ENCODE results near the gene COL25A1. TPM values are rescaled to one million over a fixed set of nuclear protein-coding genes. Genes with fewer than 3 reads are reported as not detected.

COL25A1 gene
- total RNA-seq, 1 donor from 2014 or later, result 8.6 TPM

GRCh38 chr4:109214622-109215301 is 87.7 kb downstream of the COL25A1 start:
- DNase-seq, result no peak

DNA sequence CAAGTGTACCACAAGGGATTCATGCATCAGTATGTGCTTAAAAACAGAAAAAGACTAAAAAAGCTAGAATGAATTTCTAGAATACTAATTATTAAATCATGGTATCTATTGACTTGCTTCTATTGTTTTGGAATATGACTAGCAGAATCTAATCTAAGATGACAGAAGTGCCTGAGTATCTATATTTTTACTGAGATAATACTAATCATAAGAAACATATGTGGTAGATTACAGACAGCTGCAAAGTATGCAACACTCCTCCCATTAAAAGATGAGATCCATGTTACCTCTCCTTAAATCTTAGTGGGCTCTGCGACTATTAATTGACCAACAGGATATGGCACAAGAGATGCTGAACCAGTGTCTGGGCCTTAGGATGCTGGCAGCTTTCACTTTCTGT is 89.4 kb downstream of the COL25A1 start:
- DNase-seq, result no peak

- no peak for DNase-seq
Observed at GRCh38 chr4:109211671-109212070, 90.8 kb downstream of the COL25A1 start.

- DNase-seq, result no peak
Observed at GRCh38 chr4:109209647-109210046, 92.8 kb downstream of the COL25A1 start.

DNA sequence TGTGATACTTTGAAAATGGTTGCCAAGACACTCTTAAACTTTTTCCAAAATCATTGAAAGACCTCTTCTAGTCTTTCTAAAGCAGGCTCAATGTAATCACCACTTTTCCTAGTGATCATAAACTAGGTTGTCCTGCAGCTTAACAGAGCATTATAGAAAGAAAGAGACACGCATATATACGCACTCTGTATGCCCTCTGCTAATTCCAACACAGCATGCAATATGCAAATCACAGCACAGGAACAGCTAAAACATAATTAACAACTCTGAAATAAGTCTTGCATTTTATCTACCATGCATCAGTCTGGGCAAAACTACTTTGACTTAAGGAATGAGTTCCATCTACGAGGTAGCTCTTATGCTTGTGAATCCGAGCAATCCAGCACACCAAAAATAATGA is 94.6 kb downstream of the COL25A1 start:
- DNase-seq, result no peak

- DNase-seq, result peak; percentile 9
Observed at GRCh38 chr4:109207061-109207460, 95.4 kb downstream of the COL25A1 start.

GRCh38 chr4:109206620-109207019 is 95.8 kb downstream of the COL25A1 start:
- no peak for DNase-seq

DNA sequence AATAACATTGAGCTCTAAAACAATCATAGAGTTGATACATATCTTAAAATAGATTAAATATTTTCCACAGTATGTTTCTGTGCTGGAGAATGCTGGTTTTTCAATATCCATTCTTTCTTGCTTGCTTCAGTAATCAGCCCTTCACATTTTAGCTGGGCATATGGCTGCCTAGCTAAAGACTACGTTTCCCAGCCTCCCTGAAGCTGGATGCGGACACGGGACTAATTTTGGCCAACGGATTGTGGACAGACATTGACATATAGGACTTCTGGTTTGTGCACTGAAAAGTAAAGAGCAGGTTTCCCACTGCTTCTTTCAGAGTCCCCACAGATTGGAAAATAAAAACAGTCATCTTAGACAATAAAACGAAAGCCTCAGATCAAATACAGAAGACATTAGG is 97.3 kb downstream of the COL25A1 start:
- DNase-seq, result no peak

DNA sequence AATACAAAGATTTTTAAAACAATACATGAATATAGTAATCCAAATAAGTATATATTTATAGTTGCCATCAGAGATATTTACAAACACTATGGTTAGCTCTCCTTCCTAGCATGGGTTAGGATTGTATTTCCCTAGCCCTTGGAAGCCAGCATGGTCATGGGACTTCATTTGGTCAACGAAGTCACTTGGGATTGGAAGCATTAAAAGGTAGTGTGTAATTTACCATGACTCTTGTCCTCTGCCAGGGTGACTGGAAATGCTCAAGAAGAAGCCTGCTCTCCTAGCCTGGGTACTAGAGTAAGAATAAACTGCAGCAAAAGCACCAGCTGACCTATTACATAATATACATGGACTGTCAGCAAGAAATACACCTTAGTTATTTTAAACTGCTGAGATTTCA is 102.9 kb downstream of the COL25A1 start:
- DNase-seq, result no peak

- DNase-seq, result peak; percentile 36
Observed at GRCh38 chr4:109195646-109196045, 106.8 kb downstream of the COL25A1 start.

GRCh38 chr4:109191216-109191615 is 111.2 kb downstream of the COL25A1 start:
- no peak for DNase-seq

- no peak for DNase-seq
Observed at GRCh38 chr4:109186458-109186945, 116.0 kb downstream of the COL25A1 start.

DNA sequence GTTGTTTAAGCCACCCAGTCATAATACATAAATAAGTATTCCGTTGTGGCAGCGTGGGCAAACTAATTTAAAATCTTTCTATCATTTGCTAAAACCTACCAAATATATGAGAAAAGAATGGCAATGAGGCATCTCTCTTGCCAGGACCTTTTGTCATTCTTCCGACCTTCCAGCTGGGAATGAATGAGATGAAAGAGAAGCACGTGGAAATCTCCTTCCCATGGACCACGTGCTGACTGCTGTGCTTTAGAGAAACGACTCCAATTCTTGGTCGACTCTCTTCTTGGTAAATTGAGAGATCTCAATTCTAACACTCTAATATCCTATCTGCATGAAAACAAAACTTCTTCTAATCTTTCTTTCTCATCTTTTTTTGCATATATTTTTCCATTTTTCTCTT is 116.5 kb downstream of the COL25A1 start:
- no peak for DNase-seq

GRCh38 chr4:109185548-109185947 is 116.9 kb downstream of the COL25A1 start:
- no peak for DNase-seq

DNA sequence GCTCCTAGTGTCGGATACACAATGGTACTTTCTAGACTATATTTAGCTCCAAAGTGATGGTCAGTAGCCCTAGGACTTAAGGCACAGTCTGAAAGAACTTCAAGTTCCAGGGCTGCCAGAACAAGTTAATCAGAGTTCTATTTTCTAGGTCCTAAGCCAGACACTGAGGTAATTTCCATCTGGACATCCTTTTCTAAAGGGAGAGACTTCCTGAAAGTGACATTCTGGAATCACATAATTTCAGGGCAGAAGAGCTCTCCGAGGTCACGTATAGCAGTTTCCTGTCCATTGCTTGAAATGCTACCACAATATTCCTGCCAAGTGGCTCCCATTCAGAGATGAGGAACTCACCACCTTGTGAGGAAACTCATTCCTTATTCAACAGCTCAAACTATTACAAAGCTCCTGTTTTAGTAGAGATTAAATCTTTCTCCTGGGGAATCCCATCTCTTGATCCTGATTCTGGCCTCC is 117.9 kb downstream of the COL25A1 start:
- peak; percentile 83 for DNase-seq

GRCh38 chr4:109183931-109184490 is 118.4 kb downstream of the COL25A1 start:
- DNase-seq, result peak; percentile 72

GRCh38 chr4:109182696-109183095 is 119.8 kb downstream of the COL25A1 start:
- DNase-seq, result no peak

DNA sequence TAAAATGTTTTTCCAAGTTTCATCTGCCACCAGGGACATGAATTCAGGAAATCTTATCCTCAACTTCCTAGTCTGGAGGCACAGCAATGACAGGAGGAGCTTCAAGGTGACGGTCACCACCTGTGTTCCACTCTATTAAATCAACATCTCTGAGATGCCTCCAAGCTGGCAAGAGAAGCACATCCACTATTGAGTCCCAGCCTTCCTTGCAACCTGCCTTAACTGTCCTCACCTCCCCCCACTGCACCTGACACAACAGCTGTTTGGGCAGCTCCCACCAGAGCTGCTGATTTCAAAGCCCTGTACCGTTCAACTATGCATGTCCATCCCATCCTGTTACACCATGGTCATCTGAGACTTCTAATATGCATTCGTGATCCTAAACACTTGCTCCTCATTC is 123.4 kb downstream of the COL25A1 start:
- no peak for DNase-seq

DNA sequence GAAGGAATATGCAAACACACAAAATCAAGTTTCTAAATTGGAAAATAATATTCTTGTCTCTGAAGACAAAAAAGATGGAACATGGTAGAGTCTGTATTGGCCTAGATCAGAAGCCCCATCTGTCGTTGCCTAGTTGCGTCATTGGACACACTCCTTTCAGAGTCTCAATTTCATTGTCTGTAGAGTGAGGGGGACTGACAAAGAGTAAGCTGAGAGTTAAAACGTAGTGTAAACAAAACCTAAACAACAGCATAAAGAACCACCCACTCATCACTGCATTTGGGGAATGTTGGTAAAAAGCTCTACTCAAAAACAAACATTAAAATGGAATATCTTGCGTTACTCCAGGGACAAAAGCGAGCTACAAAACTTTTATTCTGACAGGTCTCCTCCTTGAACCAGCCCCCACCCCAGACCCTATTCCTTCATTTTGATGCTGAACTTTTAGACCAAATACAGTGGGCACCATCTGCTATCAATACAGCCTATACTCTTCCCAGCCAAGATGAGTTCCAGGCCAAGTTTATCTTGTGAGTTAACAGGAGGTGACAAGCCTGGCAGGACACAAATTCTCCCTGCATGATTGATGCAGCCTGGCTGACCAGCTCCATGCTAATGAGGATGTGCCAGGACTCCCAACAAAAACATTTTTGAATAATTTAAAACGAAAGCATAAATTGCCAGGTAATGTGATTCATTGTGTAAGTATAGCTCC is 125.2 kb downstream of the COL25A1 start:
- DNase-seq, result no peak

DNA sequence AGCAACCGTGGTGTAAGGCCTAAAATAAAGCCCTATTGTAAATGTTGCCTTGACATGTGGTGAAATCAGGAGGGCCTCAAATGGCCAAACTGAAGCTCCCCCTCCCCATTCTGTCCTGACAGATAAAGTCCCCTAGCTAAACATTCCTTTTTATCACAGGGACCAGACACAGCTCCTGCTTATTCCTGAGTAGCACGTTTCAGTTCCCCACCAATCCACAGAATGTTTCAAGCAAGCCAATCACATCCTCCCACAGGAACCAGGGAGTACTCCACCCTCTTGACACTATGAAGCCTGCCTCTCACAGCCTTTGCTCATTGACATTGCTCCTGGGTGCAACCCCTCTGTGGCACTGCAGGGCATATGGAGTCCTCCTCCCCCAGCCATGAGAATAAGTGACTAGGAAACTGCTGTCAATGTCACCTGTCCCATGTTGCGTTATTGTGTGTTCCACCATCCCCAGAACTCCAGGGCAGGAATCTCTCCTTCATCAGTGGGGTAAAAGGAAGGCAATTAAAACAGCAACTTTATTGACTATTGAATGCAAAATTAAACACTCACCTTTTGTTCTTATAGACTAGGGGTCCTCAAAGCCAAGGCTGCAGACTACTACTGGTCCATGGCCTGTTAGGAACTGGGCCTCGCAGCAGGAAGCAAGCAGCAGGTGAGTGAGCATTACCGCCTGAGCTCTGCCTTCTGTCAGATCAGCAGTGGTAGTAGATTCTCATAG is 128.1 kb downstream of the COL25A1 start:
- DNase-seq, result no peak

GRCh38 chr4:109172301-109172700 is 130.2 kb downstream of the COL25A1 start:
- no peak for DNase-seq

- no peak for DNase-seq
Observed at GRCh38 chr4:109171070-109171469, 131.4 kb downstream of the COL25A1 start.

- DNase-seq, result no peak
Observed at GRCh38 chr4:109169170-109169569, 133.3 kb downstream of the COL25A1 start.
